Measurements from ENCODE around the gene SVOPL. TPM values are rescaled to one million over a fixed set of nuclear protein-coding genes. Genes with fewer than 3 reads are reported as not detected.

The SVOPL gene
- total and polyA plus RNA-seq, 2 donors (not counting 1 experiment from before 2014, with no cell fraction given): not detected

- no peaks in the 10 kb centered on the region for H3K4me1 Mint-ChIP-seq
- Histone ChIP-seq H3K79me2 (ENCODE audit: control insufficient read depth, insufficient read depth, low read length) (no peaks in the 10 kb centered on the region), H3K9ac (ENCODE audit: low read length) (no peak overlapping the region), H3K27me3 (replicated peaks in 1 of 4; ENCODE audit: control extremely low read depth in 1 of 4, control insufficient read depth in 3 of 4, insufficient read depth in 4 of 4, low read length in 3 of 4) (no peaks in the 10 kb centered on the region), H3K27ac (ENCODE audit: low read length in 2 of 2) (no peak overlapping the region), H2AFZ (ENCODE audit: insufficient read depth, low read depth, low read length, poor library complexity, severe bottlenecking) (no peak overlapping the region), H4K20me1 (ENCODE audit: control insufficient read depth, insufficient read depth, low read length, poor library complexity, severe bottlenecking) (no peaks in the 10 kb centered on the region), H3K9me3 (ENCODE audit: control extremely low read depth in 1 of 3, control insufficient read depth in 2 of 3, insufficient read depth in 1 of 3, low read length in 2 of 3) (no peaks in the 10 kb centered on the region), H3K4me2 (replicated peaks; ENCODE audit: low read depth, low read length, poor library complexity, severe bottlenecking) (no peak overlapping the region), H3K36me3 (replicated peaks in 1 of 2; ENCODE audit: control extremely low read depth in 1 of 2, control insufficient read depth in 1 of 2, extremely low read depth in 1 of 2, insufficient read depth in 2 of 2, low read length in 1 of 2) (peaks cover 8 to 15% of the 10 kb centered on the region in 2 experiments), H3K4me1 (ENCODE audit: control insufficient read depth in 2 of 2, insufficient read depth in 2 of 2, low read length in 2 of 2) (no peaks in the 10 kb centered on the region), H3K4me3 (ENCODE audit: control extremely low read depth in 1 of 5, extremely low read depth in 1 of 5, insufficient read depth in 1 of 5, low read depth in 2 of 5, low read length in 4 of 5) (no peak overlapping the region)
- H3K9me3 Mint-ChIP-seq (ENCODE audit: insufficient read depth): no peaks in the 10 kb centered on the region
- H3K4me3 Mint-ChIP-seq: no peak overlapping the region
- ChIA-PET CTCF (no interaction called here), POLR2A (no interaction called here)
- intact Hi-C loops (cut with micrococcal nuclease): loop anchor here (10.0 kb wide), 1 partner anchor 69 kb away; no protein-coding TSS in a partner anchor
- WGBS (ENCODE audit: insufficient coverage): no CpG with 5 or more reads among the region's 5 CpGs
- TF ChIP-seq EZH2 (IDR thresholded peaks at IDR 0.05; ENCODE audit: borderline replicate concordance, insufficient read depth, low read depth, low read length, poor library complexity, severe bottlenecking): no peak
- TF ChIP-seq, protein P1, sequence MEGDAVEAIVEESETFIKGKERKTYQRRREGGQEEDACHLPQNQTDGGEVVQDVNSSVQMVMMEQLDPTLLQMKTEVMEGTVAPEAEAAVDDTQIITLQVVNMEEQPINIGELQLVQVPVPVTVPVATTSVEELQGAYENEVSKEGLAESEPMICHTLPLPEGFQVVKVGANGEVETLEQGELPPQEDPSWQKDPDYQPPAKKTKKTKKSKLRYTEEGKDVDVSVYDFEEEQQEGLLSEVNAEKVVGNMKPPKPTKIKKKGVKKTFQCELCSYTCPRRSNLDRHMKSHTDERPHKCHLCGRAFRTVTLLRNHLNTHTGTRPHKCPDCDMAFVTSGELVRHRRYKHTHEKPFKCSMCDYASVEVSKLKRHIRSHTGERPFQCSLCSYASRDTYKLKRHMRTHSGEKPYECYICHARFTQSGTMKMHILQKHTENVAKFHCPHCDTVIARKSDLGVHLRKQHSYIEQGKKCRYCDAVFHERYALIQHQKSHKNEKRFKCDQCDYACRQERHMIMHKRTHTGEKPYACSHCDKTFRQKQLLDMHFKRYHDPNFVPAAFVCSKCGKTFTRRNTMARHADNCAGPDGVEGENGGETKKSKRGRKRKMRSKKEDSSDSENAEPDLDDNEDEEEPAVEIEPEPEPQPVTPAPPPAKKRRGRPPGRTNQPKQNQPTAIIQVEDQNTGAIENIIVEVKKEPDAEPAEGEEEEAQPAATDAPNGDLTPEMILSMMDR (IDR thresholded peaks at IDR 0.05): no peak
- no peak for DNase-seq
- no peak overlapping the region for H3K27ac Mint-ChIP-seq
- no peak for ATAC-seq (ENCODE audit: low read depth)
- no peaks in the 10 kb centered on the region for H3K27me3 Mint-ChIP-seq
These were observed 115.7 kb downstream of the SVOPL start for GRCh38 chr7:138585283-138585993.

- no peak for ATAC-seq (ENCODE audit: low read depth)
- Mint-ChIP-seq H3K27me3 (no peaks in the 10 kb centered on the region), H3K9me3 (ENCODE audit: insufficient read depth) (no peaks in the 10 kb centered on the region), H3K4me3 (no peak overlapping the region), H3K4me1 (no peaks in the 10 kb centered on the region), H3K27ac (no peak overlapping the region)
- intact Hi-C loops (cut with micrococcal nuclease): loop anchor here (10.0 kb wide), 1 partner anchor 70 kb away; no protein-coding TSS in a partner anchor
- no peak overlapping the region for H3K27ac ChIP-seq (ENCODE audit: low read length in 2 of 2)
- H3K9ac ChIP-seq (ENCODE audit: low read length): no peak overlapping the region
- no peaks in the 10 kb centered on the region for H4K20me1 ChIP-seq (ENCODE audit: control insufficient read depth, insufficient read depth, low read length, poor library complexity, severe bottlenecking)
- H3K27me3 ChIP-seq (replicated peaks in 1 of 4; ENCODE audit: control extremely low read depth in 1 of 4, control insufficient read depth in 3 of 4, insufficient read depth in 4 of 4, low read length in 3 of 4): no peaks in the 10 kb centered on the region
- peaks cover 10 to 23% of the 10 kb centered on the region in 2 experiments for H3K36me3 ChIP-seq (replicated peaks in 1 of 2; ENCODE audit: control extremely low read depth in 1 of 2, control insufficient read depth in 1 of 2, extremely low read depth in 1 of 2, insufficient read depth in 2 of 2, low read length in 1 of 2)
- no peak overlapping the region for H2AFZ ChIP-seq (ENCODE audit: insufficient read depth, low read depth, low read length, poor library complexity, severe bottlenecking)
- no peaks in the 10 kb centered on the region for H3K79me2 ChIP-seq (ENCODE audit: control insufficient read depth, insufficient read depth, low read length)
- TF ChIP-seq, protein P1 (IDR thresholded peaks at IDR 0.05): no peak
- no peak for TF ChIP-seq EZH2 (IDR thresholded peaks at IDR 0.05; ENCODE audit: borderline replicate concordance, insufficient read depth, low read depth, low read length, poor library complexity, severe bottlenecking)
- ChIA-PET POLR2A (no interaction called here), CTCF (no interaction called here)
- no peaks in the 10 kb centered on the region for H3K4me1 ChIP-seq (ENCODE audit: control insufficient read depth in 2 of 2, insufficient read depth in 2 of 2, low read length in 2 of 2)
- DNase-seq: no peak
- H3K4me3 ChIP-seq (ENCODE audit: control extremely low read depth in 1 of 5, extremely low read depth in 1 of 5, insufficient read depth in 1 of 5, low read depth in 2 of 5, low read length in 4 of 5): no peak overlapping the region
- H3K4me2 ChIP-seq (replicated peaks; ENCODE audit: low read depth, low read length, poor library complexity, severe bottlenecking): no peak overlapping the region
- no peaks in the 10 kb centered on the region for H3K9me3 ChIP-seq (ENCODE audit: control extremely low read depth in 1 of 3, control insufficient read depth in 2 of 3, insufficient read depth in 1 of 3, low read length in 2 of 3)
- no CpG with 5 or more reads among the region's 4 CpGs for WGBS (ENCODE audit: insufficient coverage)
These were observed 116.5 kb downstream of the SVOPL start for GRCh38 chr7:138584696-138585095.
